GM10266 (cell line): ENCODE measurements around the gene KLHL3.

Source experiments
- DNase-seq: peaks from one replicate; pipeline ENCODE4 v3.0.0; 2012; ENCODE audit errors: extremely low spot score
- CTCF ChIP-seq: IDR thresholded peaks from 2 replicates; pipeline ENCODE4 v1.5.1; 2012; ENCODE audit warnings: mild to moderate bottlenecking, low read depth; ENCODE audit not compliant: control insufficient read depth, insufficient read depth; ENCODE audit errors: missing control alignments

Gene KLHL3

GRCh38 chr5:137708062-137708461 is 27.8 kb downstream of the KLHL3 start:
- TF ChIP-seq CTCF = no peak
- no peak for DNase-seq

- no peak for DNase-seq
- no peak for TF ChIP-seq CTCF
Observed at GRCh38 chr5:137706841-137707240, 29.0 kb downstream of the KLHL3 start.

GRCh38 chr5:137705106-137705505 is 30.8 kb downstream of the KLHL3 start:
- no peak for TF ChIP-seq CTCF
- no peak for DNase-seq

GRCh38 chr5:137703565-137703964 is 32.3 kb downstream of the KLHL3 start:
- no peak for TF ChIP-seq CTCF

GRCh38 chr5:137700282-137700680 is 35.6 kb downstream of the KLHL3 start:
- DNase-seq = no peak
- TF ChIP-seq CTCF = no peak

More at GRCh38 chr5:137703565-137703964, 32.3 kb downstream of the KLHL3 start:
- DNase-seq = no peak

- DNase-seq = no peak
- no peak for TF ChIP-seq CTCF
Observed at GRCh38 chr5:137699336-137700281, 36.3 kb downstream of the KLHL3 start.

GRCh38 chr5:137696481-137696880 is 39.4 kb downstream of the KLHL3 start:
- DNase-seq = no peak
- TF ChIP-seq CTCF = no peak
